ENCODE results near the gene GOLIM4.

DNA sequence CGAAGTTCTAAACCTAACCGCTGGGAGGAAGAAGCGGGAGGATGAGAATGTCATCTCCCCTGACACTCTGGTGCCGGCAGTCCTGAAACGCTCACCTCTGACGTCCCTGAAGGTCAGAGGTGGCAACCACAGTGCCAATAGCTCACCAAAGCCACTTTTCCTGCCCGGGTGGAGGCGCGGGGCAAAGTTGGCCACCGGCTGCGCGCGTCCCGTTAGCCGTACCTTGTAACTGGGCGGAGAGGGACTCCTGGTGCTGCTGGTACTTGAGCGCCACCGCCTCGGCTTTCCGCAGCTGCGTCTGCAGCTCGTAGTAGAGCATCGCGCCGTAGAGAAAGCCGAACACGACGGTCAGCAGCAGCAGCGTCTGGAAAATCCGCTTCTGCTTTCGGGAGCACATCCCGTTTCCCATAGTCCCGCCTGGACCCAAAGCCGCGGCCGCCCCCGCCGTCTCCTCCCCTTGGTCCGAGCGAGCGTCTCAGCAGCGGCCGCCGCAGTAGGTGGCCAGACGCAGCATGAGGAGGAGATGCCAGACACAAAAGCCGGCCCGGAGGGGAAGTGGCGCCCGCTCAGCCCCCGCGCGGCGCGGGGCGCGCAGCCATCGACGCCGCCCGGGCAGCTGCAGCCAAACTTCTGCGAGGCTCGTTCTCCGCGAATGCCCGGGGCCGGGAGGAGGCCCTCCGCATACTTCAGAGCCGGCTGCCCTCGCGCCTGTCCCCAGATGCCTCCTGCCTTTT lies 680 bp downstream of the GOLIM4 start:
- TF ChIP-seq, protein P1, sequence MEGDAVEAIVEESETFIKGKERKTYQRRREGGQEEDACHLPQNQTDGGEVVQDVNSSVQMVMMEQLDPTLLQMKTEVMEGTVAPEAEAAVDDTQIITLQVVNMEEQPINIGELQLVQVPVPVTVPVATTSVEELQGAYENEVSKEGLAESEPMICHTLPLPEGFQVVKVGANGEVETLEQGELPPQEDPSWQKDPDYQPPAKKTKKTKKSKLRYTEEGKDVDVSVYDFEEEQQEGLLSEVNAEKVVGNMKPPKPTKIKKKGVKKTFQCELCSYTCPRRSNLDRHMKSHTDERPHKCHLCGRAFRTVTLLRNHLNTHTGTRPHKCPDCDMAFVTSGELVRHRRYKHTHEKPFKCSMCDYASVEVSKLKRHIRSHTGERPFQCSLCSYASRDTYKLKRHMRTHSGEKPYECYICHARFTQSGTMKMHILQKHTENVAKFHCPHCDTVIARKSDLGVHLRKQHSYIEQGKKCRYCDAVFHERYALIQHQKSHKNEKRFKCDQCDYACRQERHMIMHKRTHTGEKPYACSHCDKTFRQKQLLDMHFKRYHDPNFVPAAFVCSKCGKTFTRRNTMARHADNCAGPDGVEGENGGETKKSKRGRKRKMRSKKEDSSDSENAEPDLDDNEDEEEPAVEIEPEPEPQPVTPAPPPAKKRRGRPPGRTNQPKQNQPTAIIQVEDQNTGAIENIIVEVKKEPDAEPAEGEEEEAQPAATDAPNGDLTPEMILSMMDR (IDR thresholded peaks at IDR 0.05; ENCODE audit: low read depth, low read length, missing input control), result no peak
- TF ChIP-seq, protein P2, sequence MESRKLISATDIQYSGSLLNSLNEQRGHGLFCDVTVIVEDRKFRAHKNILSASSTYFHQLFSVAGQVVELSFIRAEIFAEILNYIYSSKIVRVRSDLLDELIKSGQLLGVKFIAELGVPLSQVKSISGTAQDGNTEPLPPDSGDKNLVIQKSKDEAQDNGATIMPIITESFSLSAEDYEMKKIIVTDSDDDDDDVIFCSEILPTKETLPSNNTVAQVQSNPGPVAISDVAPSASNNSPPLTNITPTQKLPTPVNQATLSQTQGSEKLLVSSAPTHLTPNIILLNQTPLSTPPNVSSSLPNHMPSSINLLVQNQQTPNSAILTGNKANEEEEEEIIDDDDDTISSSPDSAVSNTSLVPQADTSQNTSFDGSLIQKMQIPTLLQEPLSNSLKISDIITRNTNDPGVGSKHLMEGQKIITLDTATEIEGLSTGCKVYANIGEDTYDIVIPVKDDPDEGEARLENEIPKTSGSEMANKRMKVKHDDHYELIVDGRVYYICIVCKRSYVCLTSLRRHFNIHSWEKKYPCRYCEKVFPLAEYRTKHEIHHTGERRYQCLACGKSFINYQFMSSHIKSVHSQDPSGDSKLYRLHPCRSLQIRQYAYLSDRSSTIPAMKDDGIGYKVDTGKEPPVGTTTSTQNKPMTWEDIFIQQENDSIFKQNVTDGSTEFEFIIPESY (IDR thresholded peaks at IDR 0.05), result no peak
- TF ChIP-seq YY1 (IDR thresholded peaks at IDR 0.05) (peak; percentile 63), HNF4A (conservative IDR thresholded peaks at IDR 0.05) (peak; percentile 63 to 67), NR2F2 (IDR thresholded peaks at IDR 0.05) (peak; percentile 80), GABPA (IDR thresholded peaks at IDR 0.05 in 1 of 2, conservative IDR thresholded peaks at IDR 0.05 in 1 of 2) (no peak), FOXA1 (IDR thresholded peaks at IDR 0.05) (no peak), JUND (IDR thresholded peaks at IDR 0.05) (no peak), TAF1 (conservative IDR thresholded peaks at IDR 0.05) (peak; percentile 32), RAD21 (IDR thresholded peaks at IDR 0.05) (peak in 1 of 2 donors; percentile 68), EGR1 (IDR thresholded peaks at IDR 0.05; ENCODE audit: low read depth in 2 of 2) (no peak)
- TF ChIP-seq, protein P3, sequence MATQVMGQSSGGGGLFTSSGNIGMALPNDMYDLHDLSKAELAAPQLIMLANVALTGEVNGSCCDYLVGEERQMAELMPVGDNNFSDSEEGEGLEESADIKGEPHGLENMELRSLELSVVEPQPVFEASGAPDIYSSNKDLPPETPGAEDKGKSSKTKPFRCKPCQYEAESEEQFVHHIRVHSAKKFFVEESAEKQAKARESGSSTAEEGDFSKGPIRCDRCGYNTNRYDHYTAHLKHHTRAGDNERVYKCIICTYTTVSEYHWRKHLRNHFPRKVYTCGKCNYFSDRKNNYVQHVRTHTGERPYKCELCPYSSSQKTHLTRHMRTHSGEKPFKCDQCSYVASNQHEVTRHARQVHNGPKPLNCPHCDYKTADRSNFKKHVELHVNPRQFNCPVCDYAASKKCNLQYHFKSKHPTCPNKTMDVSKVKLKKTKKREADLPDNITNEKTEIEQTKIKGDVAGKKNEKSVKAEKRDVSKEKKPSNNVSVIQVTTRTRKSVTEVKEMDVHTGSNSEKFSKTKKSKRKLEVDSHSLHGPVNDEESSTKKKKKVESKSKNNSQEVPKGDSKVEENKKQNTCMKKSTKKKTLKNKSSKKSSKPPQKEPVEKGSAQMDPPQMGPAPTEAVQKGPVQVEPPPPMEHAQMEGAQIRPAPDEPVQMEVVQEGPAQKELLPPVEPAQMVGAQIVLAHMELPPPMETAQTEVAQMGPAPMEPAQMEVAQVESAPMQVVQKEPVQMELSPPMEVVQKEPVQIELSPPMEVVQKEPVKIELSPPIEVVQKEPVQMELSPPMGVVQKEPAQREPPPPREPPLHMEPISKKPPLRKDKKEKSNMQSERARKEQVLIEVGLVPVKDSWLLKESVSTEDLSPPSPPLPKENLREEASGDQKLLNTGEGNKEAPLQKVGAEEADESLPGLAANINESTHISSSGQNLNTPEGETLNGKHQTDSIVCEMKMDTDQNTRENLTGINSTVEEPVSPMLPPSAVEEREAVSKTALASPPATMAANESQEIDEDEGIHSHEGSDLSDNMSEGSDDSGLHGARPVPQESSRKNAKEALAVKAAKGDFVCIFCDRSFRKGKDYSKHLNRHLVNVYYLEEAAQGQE (IDR thresholded peaks at IDR 0.05), result peak; percentile 57
- TF ChIP-seq, protein P4, sequence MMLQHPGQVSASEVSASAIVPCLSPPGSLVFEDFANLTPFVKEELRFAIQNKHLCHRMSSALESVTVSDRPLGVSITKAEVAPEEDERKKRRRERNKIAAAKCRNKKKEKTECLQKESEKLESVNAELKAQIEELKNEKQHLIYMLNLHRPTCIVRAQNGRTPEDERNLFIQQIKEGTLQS (IDR thresholded peaks at IDR 0.05), result no peak
- TF ChIP-seq, protein P5, sequence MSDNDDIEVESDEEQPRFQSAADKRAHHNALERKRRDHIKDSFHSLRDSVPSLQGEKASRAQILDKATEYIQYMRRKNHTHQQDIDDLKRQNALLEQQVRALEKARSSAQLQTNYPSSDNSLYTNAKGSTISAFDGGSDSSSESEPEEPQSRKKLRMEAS (IDR thresholded peaks at IDR 0.05), result peak; percentile 13

Data from liver (tissue), 3 donors.